NCI-H2227 (cell line): ENCODE results near the gene LTBP1.
"Not testable (repeated sequence)": the region's sequence is repeated elsewhere in the genome, so short reads cannot be mapped to it uniquely, and the experiment has no call there.

Source experiments
- DNase-seq: peaks from one replicate; lab custom pipeline; 2025; ENCODE audit not compliant: unreplicated experiment; lab: John Stamatoyannopoulos, UW

Gene LTBP1

GRCh38 chr2:33369191-33369590 lies 422.4 kb downstream of the LTBP1 start:
- no peak for DNase-seq

DNA sequence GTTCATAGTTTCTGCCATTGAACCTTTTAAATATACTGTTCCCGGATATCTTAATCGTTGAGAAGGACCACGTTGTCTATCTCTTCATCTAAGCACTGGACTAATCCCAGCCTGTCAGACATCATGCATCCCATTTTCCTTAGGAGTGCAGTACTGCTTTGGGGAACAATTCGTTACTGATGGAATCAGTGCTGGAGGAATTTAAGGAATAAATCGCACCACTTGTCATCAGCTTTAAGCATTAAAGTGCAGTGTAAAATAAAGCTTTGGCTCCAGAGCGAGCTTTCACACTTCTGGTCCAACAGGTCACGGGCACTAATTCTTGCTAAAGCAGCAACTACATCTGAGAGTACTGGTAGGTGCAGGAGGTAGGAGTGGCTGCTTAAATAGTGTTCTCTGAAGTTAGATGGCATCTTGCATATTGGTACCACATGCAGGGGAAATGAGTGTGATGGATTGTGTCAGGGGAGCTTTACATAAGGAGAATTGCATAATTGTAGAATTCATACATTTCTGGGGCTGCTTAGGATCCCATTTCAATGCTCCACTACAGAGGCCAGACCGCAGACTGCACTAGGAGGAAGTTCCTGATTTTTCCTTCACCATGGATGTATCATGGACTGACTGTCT lies 424.0 kb downstream of the LTBP1 start:
- no peak for DNase-seq

GRCh38 chr2:33371304-33372090 lies 424.7 kb downstream of the LTBP1 start:
- no peak for DNase-seq

GRCh38 chr2:33372940-33373553 lies 426.3 kb downstream of the LTBP1 start:
- DNase-seq = peak; percentile 50

GRCh38 chr2:33373986-33374385 lies 427.2 kb downstream of the LTBP1 start:
- no peak for DNase-seq

GRCh38 chr2:33375054-33375453 lies 428.3 kb downstream of the LTBP1 start:
- no peak for DNase-seq

- DNase-seq = no peak
Observed at GRCh38 chr2:33377048-33377447, 430.3 kb downstream of the LTBP1 start.

DNA sequence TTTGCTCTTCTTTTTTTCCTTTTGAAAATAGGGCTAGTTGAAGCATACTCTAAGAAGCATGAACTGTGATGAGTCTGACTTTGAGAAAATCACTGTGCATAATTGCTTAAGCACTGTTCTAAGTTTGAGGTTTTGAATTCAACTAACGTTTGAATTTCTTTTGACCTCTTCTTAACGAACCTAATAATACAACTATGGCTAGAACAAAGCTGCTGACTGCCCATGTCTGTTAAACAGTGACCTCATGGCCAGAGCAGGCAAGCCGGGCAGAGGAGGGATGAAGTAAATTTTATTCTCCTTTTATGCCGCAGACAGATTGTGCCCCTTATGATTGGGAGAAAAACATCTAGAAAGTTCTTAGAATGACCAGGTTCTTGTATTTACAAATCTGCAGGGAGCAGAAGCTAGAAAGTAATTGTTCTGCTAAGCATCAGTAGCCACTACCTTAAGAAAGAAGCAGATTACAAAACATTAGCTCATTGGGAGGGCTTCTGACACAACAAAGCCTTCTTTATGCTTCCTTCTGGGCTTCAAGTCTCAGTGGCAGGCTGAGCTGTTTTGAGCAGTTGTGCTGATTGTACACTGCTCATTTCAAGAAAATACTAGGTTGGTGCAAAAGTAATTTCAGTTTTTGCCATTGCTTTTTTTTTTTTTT lies 431.9 kb downstream of the LTBP1 start:
- DNase-seq = no peak

GRCh38 chr2:33380001-33380609 lies 433.4 kb downstream of the LTBP1 start:
- no peak for DNase-seq

DNA sequence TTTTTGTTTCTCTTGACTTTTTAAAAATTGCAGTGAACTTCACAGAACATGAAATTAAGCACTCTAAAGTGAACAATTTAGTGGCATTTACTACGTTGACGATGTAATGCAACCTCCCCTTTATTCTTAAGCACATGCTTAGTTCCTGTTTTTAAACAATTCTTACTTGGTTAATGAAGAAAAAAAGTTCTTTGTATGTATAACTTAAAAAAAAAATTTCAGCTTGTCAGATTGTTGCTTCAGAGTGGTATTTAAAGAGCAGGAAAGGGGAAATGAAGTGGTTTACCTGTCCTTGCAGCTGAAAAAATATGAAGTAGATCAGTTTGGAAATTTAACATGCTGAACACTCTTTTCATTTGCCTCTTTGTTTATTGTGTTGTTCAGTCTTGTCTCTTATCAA lies 434.0 kb downstream of the LTBP1 start:
- DNase-seq = no peak

- no peak for DNase-seq
Observed at GRCh38 chr2:33381301-33381858, 434.6 kb downstream of the LTBP1 start.

- no peak for DNase-seq
Observed at GRCh38 chr2:33383855-33384598, 437.3 kb downstream of the LTBP1 start.

GRCh38 chr2:33384599-33384961 lies 437.8 kb downstream of the LTBP1 start:
- DNase-seq = no peak

DNA sequence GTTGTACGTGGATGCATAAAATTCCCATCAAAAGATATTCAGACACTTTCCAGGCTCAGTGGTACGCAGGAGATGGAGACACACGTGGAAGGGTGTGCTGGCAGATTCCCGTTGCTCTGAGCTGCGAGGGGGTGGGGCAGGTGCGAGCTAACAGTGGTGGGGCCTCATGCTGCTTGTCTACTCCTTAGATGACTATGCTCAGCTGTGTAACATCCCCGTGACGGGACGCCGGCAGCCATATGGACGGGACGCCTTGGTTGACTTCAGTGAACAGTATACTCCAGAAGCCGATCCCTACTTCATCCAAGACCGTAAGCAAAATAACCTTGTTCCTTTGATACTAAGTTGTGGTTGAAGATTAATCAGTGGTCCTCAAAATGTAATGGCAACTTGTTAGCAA lies 442.2 kb downstream of the LTBP1 start:
- no peak for DNase-seq

DNA sequence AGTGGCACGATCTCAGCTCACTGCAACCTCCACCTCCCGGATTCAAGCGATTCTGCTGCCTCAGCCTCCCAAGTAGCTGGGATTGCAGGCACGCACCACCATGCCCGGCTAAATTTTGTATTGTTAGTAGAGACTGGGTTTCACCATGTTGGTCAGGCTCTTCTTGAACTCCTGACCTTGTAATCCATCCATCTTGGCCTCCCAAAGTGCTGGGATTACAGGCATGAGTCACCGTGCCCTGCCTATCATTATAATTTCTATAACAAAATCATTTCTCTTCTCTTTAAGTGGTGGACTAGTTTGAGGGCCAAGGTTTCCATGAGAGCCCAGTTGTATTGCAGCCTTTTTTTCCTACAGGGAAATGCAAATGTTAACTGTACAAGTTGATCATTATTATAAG lies 442.9 kb downstream of the LTBP1 start:
- DNase-seq = not testable (repeated sequence)

DNA sequence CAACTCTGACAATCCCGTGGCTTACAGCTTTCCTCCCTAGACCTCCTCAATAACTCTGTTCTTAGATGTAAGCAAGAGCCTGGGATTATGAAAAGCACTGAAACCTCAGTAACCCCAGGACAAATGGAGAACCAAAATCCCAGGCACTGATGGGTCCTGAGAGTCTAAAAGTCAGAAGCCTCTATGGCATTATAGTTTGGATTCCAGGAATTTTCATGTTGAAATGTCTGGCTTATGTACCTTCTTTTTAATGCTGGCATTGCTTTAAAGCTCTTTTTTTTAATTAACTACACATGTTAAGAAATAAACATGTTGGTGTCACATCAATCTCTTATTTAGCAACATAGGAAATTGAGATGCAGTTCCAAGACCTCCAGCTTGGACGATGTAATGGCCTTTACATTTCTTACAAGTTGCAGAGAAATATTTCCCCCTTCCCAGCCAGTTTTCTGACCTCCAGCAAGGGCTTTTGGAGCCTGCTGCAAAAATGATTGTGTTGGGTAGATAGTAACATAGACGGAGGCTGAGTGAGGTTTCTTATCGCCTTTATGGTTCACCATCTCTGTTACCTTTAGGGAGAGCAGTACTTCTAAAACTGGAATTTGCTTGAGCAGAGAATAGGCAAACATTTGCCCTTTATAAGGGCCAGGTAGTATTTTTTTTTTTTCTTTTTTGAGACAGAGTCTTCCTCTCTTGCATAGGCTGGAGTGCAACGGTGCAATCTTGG lies 444.9 kb downstream of the LTBP1 start:
- no peak for DNase-seq

- DNase-seq = no peak
Observed at GRCh38 chr2:33392366-33392765, 445.6 kb downstream of the LTBP1 start.

DNA sequence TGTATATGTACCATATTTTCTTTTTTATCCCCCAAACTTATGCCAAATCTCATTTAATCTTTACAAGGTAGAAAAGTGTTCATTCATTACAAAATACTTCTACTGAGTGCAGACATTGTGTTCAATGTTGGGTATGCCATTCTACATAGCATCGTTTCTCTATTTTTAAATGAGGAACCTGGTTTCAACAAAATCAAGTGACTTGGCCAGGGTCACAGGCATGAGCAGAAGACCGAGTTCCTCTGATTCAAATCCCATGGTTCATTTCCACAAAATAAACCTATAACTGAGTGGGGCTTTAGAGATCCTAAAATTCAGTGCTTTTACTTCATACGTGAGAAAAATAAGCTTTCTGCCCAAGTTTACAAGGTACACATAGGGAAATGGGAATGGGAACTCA lies 448.3 kb downstream of the LTBP1 start:
- DNase-seq = no peak

DNA sequence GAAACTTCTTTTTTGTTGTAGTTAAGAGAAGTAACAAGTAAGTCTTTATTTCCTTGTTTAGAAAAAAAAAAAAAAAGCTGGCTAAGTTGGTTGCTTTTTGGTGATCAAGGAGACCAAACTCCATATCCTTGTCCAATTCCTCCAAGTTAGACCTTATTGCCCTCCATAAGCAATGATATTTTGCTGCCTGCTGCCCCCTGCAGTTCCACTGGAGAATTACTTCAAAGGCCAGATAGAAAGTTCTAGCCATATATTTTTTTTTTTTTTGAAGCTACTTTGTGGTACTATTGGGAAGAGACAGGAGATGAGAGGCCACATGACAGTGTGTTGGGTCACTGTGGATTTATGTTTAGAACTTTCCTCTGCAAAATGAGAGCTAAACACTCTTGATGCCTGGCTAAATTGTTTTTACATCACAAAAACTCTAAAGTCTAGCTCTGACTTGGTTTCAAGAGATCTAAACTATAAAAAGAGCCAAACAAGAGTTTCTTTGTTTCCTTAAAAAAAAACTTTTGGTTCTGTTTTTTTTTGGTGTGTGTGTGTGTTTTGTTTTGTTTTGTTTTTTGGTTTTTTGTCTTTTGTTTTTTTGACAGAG lies 449.0 kb downstream of the LTBP1 start:
- peak; percentile 39 for DNase-seq
